DMS79 (cell line): ENCODE measurements around the gene A1CF.
"Not testable (repeated sequence)": the region's sequence is repeated elsewhere in the genome, so short reads cannot be mapped to it uniquely, and the experiment has no call there.

Experiments
- DNase-seq: peaks from one replicate; lab custom pipeline; 2025; lab: John Stamatoyannopoulos, UW

A1CF gene

GRCh38 chr10:50885097-50885859 is at the start of gene A1CF:
TSS of gene A1CF (minus strand) at chr10:50885627. CDS start at chr10:50859940, 25,687 bp downstream.
- DNase-seq = no peak

- DNase-seq = no peak
These were observed 46.6 kb upstream of the A1CF start for GRCh38 chr10:50931948-50932431.

GRCh38 chr10:50929670-50930069 is 44.2 kb upstream of the A1CF start:
- DNase-seq = no peak

- DNase-seq = no peak
These were observed 42.7 kb upstream of the A1CF start for GRCh38 chr10:50928190-50928552.

GRCh38 chr10:50927522-50928189 is 42.2 kb upstream of the A1CF start:
- DNase-seq = no peak

GRCh38 chr10:50923471-50923870 is 38.0 kb upstream of the A1CF start:
- not testable (repeated sequence) for DNase-seq

- DNase-seq = no peak
These were observed 33.6 kb upstream of the A1CF start for GRCh38 chr10:50919010-50919409.

GRCh38 chr10:50918529-50918928 is 33.1 kb upstream of the A1CF start:
- no peak for DNase-seq

- no peak for DNase-seq
These were observed 32.1 kb upstream of the A1CF start for GRCh38 chr10:50917486-50917885.

- DNase-seq = no peak
These were observed 24.0 kb upstream of the A1CF start for GRCh38 chr10:50909334-50910014.

GRCh38 chr10:50908366-50908765 is 22.9 kb upstream of the A1CF start:
- DNase-seq = no peak

- DNase-seq = not testable (repeated sequence)
These were observed 20.4 kb upstream of the A1CF start for GRCh38 chr10:50905797-50906196.

GRCh38 chr10:50896721-50897120 is 11.3 kb upstream of the A1CF start:
- no peak for DNase-seq

- no peak for DNase-seq
These were observed 8.9 kb upstream of the A1CF start for GRCh38 chr10:50894312-50894711.

- no peak for DNase-seq
These were observed 7.0 kb upstream of the A1CF start for GRCh38 chr10:50892467-50892866.

GRCh38 chr10:50884302-50884701 is 1.1 kb downstream of the A1CF start:
- DNase-seq = no peak

GRCh38 chr10:50883629-50884028 is 1.8 kb downstream of the A1CF start:
- no peak for DNase-seq

GRCh38 chr10:50882540-50882983 is 2.9 kb downstream of the A1CF start:
- no peak for DNase-seq

GRCh38 chr10:50881046-50881445 is 4.4 kb downstream of the A1CF start:
- DNase-seq = not testable (repeated sequence)

- no peak for DNase-seq
These were observed 9.0 kb downstream of the A1CF start for GRCh38 chr10:50876429-50876828.

- no peak for DNase-seq
These were observed 10.7 kb downstream of the A1CF start for GRCh38 chr10:50874723-50875122.

- no peak for DNase-seq
These were observed 19.1 kb downstream of the A1CF start for GRCh38 chr10:50866317-50866716.

GRCh38 chr10:50862719-50863118 is 22.7 kb downstream of the A1CF start:
- no peak for DNase-seq
